Measurements from ENCODE around the gene MRPL23.

MRPL23 gene

DNA sequence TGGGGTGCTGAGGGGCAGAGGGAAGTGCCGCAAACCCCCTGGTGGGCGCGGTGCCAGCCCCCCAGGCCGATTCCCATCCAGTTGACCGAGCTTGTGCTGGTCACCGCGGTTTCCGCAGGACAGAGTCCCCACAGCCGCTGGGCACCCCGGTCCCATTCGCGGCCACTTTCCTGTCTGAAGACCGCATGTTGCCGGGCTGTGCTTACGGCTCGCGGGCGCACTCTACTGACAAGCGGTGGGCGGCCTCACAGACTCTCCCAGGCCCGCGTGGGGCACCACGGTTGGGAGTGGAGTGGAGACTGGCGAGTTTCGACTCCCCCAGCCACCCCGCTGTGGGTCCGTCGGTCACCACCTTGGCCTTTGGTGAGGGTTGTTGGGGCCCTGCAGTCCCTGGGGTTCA is 51.2 kb downstream of the MRPL23 start:
- no peak for DNase-seq

DNA sequence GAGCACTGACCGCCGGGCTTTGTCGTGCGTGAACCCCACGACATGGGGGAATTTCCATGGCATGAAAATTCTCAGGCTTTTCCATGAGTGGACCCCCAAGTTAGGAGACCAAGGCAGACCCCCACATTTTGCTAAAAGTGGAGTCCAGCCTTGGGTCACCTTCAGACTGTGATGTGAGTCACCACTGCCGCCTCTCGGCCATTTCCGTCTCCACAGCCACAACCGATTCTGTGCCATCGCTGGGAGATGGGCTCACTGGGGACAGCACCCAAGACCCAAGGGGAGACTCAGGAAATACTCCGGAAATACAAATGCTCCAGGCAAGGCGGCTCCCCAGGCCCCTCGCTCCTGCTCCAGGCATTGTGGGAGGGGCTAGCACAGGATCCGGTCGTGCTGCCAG is 51.7 kb downstream of the MRPL23 start:
- no peak for DNase-seq

GRCh38 chr11:2002042-2002776 is 55.1 kb downstream of the MRPL23 start:
- DNase-seq: no peak

DNA sequence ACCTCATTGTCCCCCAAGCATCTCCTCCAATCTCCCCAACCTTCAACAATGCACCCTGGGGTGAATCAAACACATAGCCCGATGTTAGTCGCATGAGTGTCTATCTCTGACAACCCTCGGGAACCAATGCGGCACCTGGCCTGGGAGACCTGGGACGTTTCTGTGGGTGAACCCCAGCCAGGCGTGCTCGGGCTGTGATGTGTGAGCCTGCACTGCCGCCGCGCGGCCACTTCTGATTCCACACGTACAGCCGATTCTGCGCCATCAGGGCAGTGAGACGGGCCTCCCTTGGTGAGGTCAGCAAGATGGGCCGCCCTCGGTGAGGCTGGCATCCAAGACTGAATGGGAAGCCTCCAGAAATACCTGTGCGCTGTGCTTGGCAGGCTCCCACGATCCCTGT is 55.7 kb downstream of the MRPL23 start:
- no peak for DNase-seq

- no peak for DNase-seq
These were observed 57.3 kb downstream of the MRPL23 start for GRCh38 chr11:2004466-2004865.
